GM23338 (cell line): Measurements from ENCODE around the gene ASTL.
"Not testable (repeated sequence)": the region's sequence is repeated elsewhere in the genome, so short reads cannot be mapped to it uniquely, and the experiment has no call there.

Experiments used
- CREB1 ChIP-seq: fragments of 250-450 bp; sonication (Bioruptor Pico); IDR thresholded peaks from 2 replicates; pipeline ENCODE4 v1.5.0; 2020; ENCODE audit warnings: low read depth, mild to moderate bottlenecking, moderate library complexity
- EZH2 ChIP-seq: fragments of 200-600 bp; sonication (generic); IDR thresholded peaks from one replicate; pipeline ENCODE4 v1.8.0; 2017; ENCODE audit warnings: antibody characterized with exemption, mild to moderate bottlenecking, low read depth; ENCODE audit not compliant: unreplicated experiment
- EZH2phosphoT487 ChIP-seq: fragments of 200-600 bp; sonication (generic); IDR thresholded peaks from one replicate; pipeline ENCODE4 v1.8.1; 2018; ENCODE audit warnings: antibody characterized with exemption; ENCODE audit not compliant: unreplicated experiment
- JUNB ChIP-seq: IDR thresholded peaks from one replicate; pipeline ENCODE4 v1.6.1; 2016; ENCODE audit warnings: antibody characterized with exemption; ENCODE audit not compliant: unreplicated experiment
- NANOG ChIP-seq: IDR thresholded peaks from 2 replicates; pipeline ENCODE4 v1.6.1; 2016; ENCODE audit warnings: antibody characterized with exemption, borderline replicate concordance
- POLR2AphosphoS5 ChIP-seq: IDR thresholded peaks from 2 replicates; pipeline ENCODE4 v1.6.1; 2016; ENCODE audit warnings: antibody characterized with exemption, low read depth
- STAT1 ChIP-seq: IDR thresholded peaks from one replicate; pipeline ENCODE4 v1.6.1; 2016; ENCODE audit warnings: antibody characterized with exemption; ENCODE audit not compliant: unreplicated experiment
- TF ChIP-seq, protein P1 (sequence below), 2 experiments: fragments of 200-600 bp in 1 of 2; sonication (generic) in 1 of 2; conservative IDR thresholded peaks; 2 replicates each; pipeline versions ENCODE4 v1.5.1 to v1.6.1; 2016 to 2017; ENCODE audit warnings: antibody characterized with exemption in 2 of 2, low read depth in 2 of 2, mild to moderate bottlenecking in 2 of 2, moderate library complexity in 1 of 2
- TF ChIP-seq, protein P2 (sequence below): IDR thresholded peaks from one replicate; pipeline ENCODE4 v1.6.1; 2018; ENCODE audit warnings: antibody characterized with exemption; ENCODE audit not compliant: unreplicated experiment
- TF ChIP-seq, protein P3 (sequence below): IDR thresholded peaks from 2 replicates; pipeline ENCODE4 v1.6.1; 2016; ENCODE audit warnings: antibody characterized with exemption

DNA sequence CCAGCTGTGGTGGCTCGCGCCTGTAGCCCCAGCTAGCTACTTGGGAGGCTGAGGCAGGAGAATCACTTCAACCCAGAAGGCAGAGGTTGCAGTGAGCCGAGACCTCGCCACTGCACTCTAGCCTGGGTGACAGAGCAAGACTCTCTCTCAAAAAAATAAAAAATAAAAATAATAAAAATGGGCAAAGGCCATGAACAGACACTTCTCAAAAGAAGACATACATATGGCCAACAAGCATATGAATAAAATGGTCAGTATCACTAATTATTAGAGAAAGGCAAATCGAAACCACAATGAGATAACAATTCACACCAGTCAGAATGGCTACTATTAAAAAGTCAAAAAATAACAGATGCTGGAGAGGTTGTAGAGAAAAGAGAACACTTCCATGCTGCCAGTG lies 22.1 kb upstream of the ASTL start:
- TF ChIP-seq, protein P1, sequence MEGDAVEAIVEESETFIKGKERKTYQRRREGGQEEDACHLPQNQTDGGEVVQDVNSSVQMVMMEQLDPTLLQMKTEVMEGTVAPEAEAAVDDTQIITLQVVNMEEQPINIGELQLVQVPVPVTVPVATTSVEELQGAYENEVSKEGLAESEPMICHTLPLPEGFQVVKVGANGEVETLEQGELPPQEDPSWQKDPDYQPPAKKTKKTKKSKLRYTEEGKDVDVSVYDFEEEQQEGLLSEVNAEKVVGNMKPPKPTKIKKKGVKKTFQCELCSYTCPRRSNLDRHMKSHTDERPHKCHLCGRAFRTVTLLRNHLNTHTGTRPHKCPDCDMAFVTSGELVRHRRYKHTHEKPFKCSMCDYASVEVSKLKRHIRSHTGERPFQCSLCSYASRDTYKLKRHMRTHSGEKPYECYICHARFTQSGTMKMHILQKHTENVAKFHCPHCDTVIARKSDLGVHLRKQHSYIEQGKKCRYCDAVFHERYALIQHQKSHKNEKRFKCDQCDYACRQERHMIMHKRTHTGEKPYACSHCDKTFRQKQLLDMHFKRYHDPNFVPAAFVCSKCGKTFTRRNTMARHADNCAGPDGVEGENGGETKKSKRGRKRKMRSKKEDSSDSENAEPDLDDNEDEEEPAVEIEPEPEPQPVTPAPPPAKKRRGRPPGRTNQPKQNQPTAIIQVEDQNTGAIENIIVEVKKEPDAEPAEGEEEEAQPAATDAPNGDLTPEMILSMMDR (conservative IDR thresholded peaks at IDR 0.05; ENCODE audit: low read depth in 2 of 2), result not testable (repeated sequence)
- TF ChIP-seq EZH2phosphoT487; EZH2; POLR2AphosphoS5; JUNB; CREB1 (CRISPR knock-in tag); STAT1; NANOG: not testable (repeated sequence)
- TF ChIP-seq, protein P2, sequence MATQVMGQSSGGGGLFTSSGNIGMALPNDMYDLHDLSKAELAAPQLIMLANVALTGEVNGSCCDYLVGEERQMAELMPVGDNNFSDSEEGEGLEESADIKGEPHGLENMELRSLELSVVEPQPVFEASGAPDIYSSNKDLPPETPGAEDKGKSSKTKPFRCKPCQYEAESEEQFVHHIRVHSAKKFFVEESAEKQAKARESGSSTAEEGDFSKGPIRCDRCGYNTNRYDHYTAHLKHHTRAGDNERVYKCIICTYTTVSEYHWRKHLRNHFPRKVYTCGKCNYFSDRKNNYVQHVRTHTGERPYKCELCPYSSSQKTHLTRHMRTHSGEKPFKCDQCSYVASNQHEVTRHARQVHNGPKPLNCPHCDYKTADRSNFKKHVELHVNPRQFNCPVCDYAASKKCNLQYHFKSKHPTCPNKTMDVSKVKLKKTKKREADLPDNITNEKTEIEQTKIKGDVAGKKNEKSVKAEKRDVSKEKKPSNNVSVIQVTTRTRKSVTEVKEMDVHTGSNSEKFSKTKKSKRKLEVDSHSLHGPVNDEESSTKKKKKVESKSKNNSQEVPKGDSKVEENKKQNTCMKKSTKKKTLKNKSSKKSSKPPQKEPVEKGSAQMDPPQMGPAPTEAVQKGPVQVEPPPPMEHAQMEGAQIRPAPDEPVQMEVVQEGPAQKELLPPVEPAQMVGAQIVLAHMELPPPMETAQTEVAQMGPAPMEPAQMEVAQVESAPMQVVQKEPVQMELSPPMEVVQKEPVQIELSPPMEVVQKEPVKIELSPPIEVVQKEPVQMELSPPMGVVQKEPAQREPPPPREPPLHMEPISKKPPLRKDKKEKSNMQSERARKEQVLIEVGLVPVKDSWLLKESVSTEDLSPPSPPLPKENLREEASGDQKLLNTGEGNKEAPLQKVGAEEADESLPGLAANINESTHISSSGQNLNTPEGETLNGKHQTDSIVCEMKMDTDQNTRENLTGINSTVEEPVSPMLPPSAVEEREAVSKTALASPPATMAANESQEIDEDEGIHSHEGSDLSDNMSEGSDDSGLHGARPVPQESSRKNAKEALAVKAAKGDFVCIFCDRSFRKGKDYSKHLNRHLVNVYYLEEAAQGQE, result not testable (repeated sequence)
- TF ChIP-seq, protein P3, sequence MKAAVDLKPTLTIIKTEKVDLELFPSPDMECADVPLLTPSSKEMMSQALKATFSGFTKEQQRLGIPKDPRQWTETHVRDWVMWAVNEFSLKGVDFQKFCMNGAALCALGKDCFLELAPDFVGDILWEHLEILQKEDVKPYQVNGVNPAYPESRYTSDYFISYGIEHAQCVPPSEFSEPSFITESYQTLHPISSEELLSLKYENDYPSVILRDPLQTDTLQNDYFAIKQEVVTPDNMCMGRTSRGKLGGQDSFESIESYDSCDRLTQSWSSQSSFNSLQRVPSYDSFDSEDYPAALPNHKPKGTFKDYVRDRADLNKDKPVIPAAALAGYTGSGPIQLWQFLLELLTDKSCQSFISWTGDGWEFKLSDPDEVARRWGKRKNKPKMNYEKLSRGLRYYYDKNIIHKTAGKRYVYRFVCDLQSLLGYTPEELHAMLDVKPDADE, result not testable (repeated sequence)
